Nephron progenitor cell (in vitro differentiated cells): ENCODE data around the gene PIP5K1B.

Experiments used
- DNase-seq: peaks from one replicate; pipeline ENCODE4 v3.0.0; 2021
- H3K27ac Mint-ChIP-seq: 2 replicates; pipeline ENCODE4 v1.8.0; 2021; ENCODE audit warnings: mild to moderate bottlenecking, moderate library complexity, mixed read lengths
- H3K27me3 Mint-ChIP-seq: 2 replicates; pipeline ENCODE4 v1.8.0; 2021; ENCODE audit warnings: mild to moderate bottlenecking, low read depth, mixed read lengths; ENCODE audit not compliant: poor library complexity
- H3K36me3 Mint-ChIP-seq: 2 replicates; pipeline ENCODE4 v1.8.0; 2021; ENCODE audit warnings: low read depth, mixed read lengths
- H3K4me1 Mint-ChIP-seq: 2 replicates; pipeline ENCODE4 v1.8.0; 2021; ENCODE audit warnings: mixed read lengths
- H3K4me3 Mint-ChIP-seq: 2 replicates; pipeline ENCODE4 v1.8.0; 2021; ENCODE audit warnings: mild to moderate bottlenecking, moderate library complexity, mixed read lengths
- H3K9me3 Mint-ChIP-seq: 2 replicates; pipeline ENCODE4 v1.8.0; 2021; ENCODE audit warnings: mild to moderate bottlenecking, moderate library complexity, mixed read lengths
- CTCF ChIP-seq: fragments of 200-600 bp; sonication (generic); IDR thresholded peaks from 2 replicates; pipeline ENCODE4 v1.5.0; 2021; ENCODE audit warnings: antibody characterized with exemption

PIP5K1B gene

GRCh38 chr9:69056191-69056815, 351.3 kb downstream of the PIP5K1B start:
- no peaks in the 10 kb centered on the region for H3K27me3 Mint-ChIP-seq
- H3K36me3 Mint-ChIP-seq: peaks cover 46% of the 10 kb centered on the region
- no peaks in the 10 kb centered on the region for H3K9me3 Mint-ChIP-seq
- no peak for DNase-seq
- no peak overlapping the region for H3K27ac Mint-ChIP-seq
- no peak for TF ChIP-seq CTCF
- H3K4me1 Mint-ChIP-seq: peaks cover 5% of the 10 kb centered on the region
- H3K4me3 Mint-ChIP-seq: no peak overlapping the region

- Mint-ChIP-seq H3K36me3 (peaks cover 55% of the 10 kb centered on the region), H3K4me1 (peaks cover 5% of the 10 kb centered on the region), H3K27ac (no peak overlapping the region), H3K4me3 (no peak overlapping the region), H3K27me3 (no peaks in the 10 kb centered on the region), H3K9me3 (no peaks in the 10 kb centered on the region)
- TF ChIP-seq CTCF: no peak
- DNase-seq: no peak
Observed at GRCh38 chr9:69058101-69058500, 353.1 kb downstream of the PIP5K1B start.
